HG03280 (cell line): ENCODE data around the gene AGRP.
"Not testable (repeated sequence)": the region's sequence is repeated elsewhere in the genome, so short reads cannot be mapped to it uniquely, and the experiment has no call there.

Experiments used
- ATAC-seq: cut with Tn5 transposase; IDR thresholded peaks from one replicate; pipeline ENCODE4 v1.9.1; 2021; ENCODE audit warnings: mild to moderate bottlenecking, moderate library complexity; ENCODE audit not compliant: unreplicated experiment

Gene AGRP

GRCh38 chr16:67504031-67505021, 21.0 kb upstream of the AGRP start:
- no peak for ATAC-seq

GRCh38 chr16:67499106-67499505, 15.8 kb upstream of the AGRP start:
- ATAC-seq, result no peak

- ATAC-seq, result no peak
Observed at GRCh38 chr16:67490335-67491096, 7.2 kb upstream of the AGRP start.

- no peak for ATAC-seq
Observed at GRCh38 chr16:67489401-67490083, 6.2 kb upstream of the AGRP start.

GRCh38 chr16:67487561-67487960, 4.2 kb upstream of the AGRP start:
- ATAC-seq, result not testable (repeated sequence)

- ATAC-seq, result no peak
Observed at GRCh38 chr16:67486805-67487204, 3.5 kb upstream of the AGRP start.

GRCh38 chr16:67483731-67484525, 581 bp upstream of the AGRP start:
- no peak for ATAC-seq

GRCh38 chr16:67482233-67482924, 968 bp downstream of the AGRP start:
- no peak for ATAC-seq

GRCh38 chr16:67481561-67482232, 1.6 kb downstream of the AGRP start:
- ATAC-seq, result peak; percentile 0

GRCh38 chr16:67480833-67481560, 2.4 kb downstream of the AGRP start, which contains the start of gene ATP6V0D1:
ATP6V0D1 (minus strand) TSS chr16:67481157; CDS start chr16:67481086, 71 bp downstream.
- peak; percentile 97 for ATAC-seq

GRCh38 chr16:67477960-67478554, 5.3 kb downstream of the AGRP start:
- ATAC-seq, result no peak

- no peak for ATAC-seq
Observed at GRCh38 chr16:67474551-67475455, 8.5 kb downstream of the AGRP start.

- ATAC-seq, result no peak
Observed at GRCh38 chr16:67471758-67472384, 11.5 kb downstream of the AGRP start.

GRCh38 chr16:67470359-67470758, 13.0 kb downstream of the AGRP start:
- no peak for ATAC-seq

GRCh38 chr16:67468731-67469130, 14.6 kb downstream of the AGRP start:
- ATAC-seq, result no peak

GRCh38 chr16:67466581-67466980, 16.8 kb downstream of the AGRP start:
- ATAC-seq, result no peak

- ATAC-seq, result no peak
Observed at GRCh38 chr16:67464565-67464964, 18.8 kb downstream of the AGRP start.
